Ectodermal cell (in vitro differentiated cells): Measurements from ENCODE around the gene DCK. TPM values are rescaled to one million over a fixed set of nuclear protein-coding genes. Genes with fewer than 3 reads are reported as not detected.

ENCODE experiments used
- H3K27ac ChIP-seq: 2 replicates; pipeline ENCODE4 v1.7.0; 2013; ENCODE audit warnings: mild to moderate bottlenecking, low read depth, low read length; ENCODE audit not compliant: insufficient read depth, poor library complexity, severe bottlenecking
- H3K27me3 ChIP-seq: 2 replicates; pipeline ENCODE4 v1.7.0; 2013; ENCODE audit warnings: mild to moderate bottlenecking, low read length; ENCODE audit not compliant: insufficient read depth, control insufficient read depth, poor library complexity, severe bottlenecking
- H3K36me3 ChIP-seq: one replicate; pipeline ENCODE4 v1.7.0; 2013; ENCODE audit warnings: low read length; ENCODE audit not compliant: control insufficient read depth, insufficient read depth
- H3K4me1 ChIP-seq: one replicate; pipeline ENCODE4 v1.7.0; 2013; ENCODE audit warnings: low read length; ENCODE audit not compliant: control insufficient read depth, insufficient read depth
- H3K4me3 ChIP-seq: 2 replicates; pipeline ENCODE4 v1.7.0; 2013; ENCODE audit warnings: low read depth, low read length, control low read depth; ENCODE audit not compliant: insufficient read depth
- H3K9me3 ChIP-seq: 2 replicates; pipeline ENCODE4 v1.7.0; 2013; ENCODE audit warnings: mild to moderate bottlenecking, low read length, moderate library complexity; ENCODE audit not compliant: control insufficient read depth
- WGBS, 2 experiments: methylation state at CpG; one replicate each; pipeline ENCODE4 v1.1.7; 2013; ENCODE audit warnings: missing lambda C conversion rate in 2 of 2; 5-methylcytosine and 5-hydroxymethylcytosine counted together
- polyA plus RNA-seq, 4 experiments: library from polyadenylated mRNA; stranded (reverse); fragments of 50-300 nt; gene quantifications; one replicate each; pipeline ENCODE4 v1.2.3, GENCODE V29; 2013

DCK gene
- polyA plus RNA-seq (2013, experiment 1 of 4), result 29.7 TPM
- polyA plus RNA-seq (2013, experiment 2 of 4), result 29.1 TPM
- polyA plus RNA-seq (2013, experiment 3 of 4), result 28.7 TPM
- polyA plus RNA-seq (2013, experiment 4 of 4), result 31.1 TPM

GRCh38 chr4:70993181-70994068, at the start of gene DCK:
DCK (plus strand) TSS chr4:70993649; CDS start chr4:70993836, 187 bp downstream.
- no peaks in the 10 kb centered on the region for H3K27me3 ChIP-seq
- H3K27ac ChIP-seq, result peak within 1 kb of the TSS; percentile 88
- H3K36me3 ChIP-seq, result peaks cover 4% of the 10 kb centered on the region
- H3K9me3 ChIP-seq, result no peaks in the 10 kb centered on the region
- H3K4me3 ChIP-seq, result peak within 1 kb of the TSS; percentile 91
- H3K4me1 ChIP-seq, result peaks cover 5% of the 10 kb centered on the region
- WGBS, 2 experiments, result 2% methylated on average over 74 of the region's 74 CpGs

GRCh38 chr4:70945046-70945445, 48.4 kb upstream of the DCK start:
- Histone ChIP-seq H3K4me1 (peaks cover 7% of the 10 kb centered on the region), H3K27me3 (no peaks in the 10 kb centered on the region), H3K27ac (no peak overlapping the region), H3K9me3 (no peaks in the 10 kb centered on the region), H3K4me3 (no peak overlapping the region), H3K36me3 (no peaks in the 10 kb centered on the region)
- 63% methylated on average over 3 of the region's 3 CpGs for WGBS, 2 experiments

GRCh38 chr4:70945452-70946055, 47.9 kb upstream of the DCK start:
- H3K9me3 ChIP-seq, result no peaks in the 10 kb centered on the region
- H3K4me3 ChIP-seq, result no peak overlapping the region
- no peaks in the 10 kb centered on the region for H3K27me3 ChIP-seq
- WGBS, 2 experiments, result 90 to 94% methylated on average over 2 to 3 of the region's 3 CpGs
- no peaks in the 10 kb centered on the region for H3K36me3 ChIP-seq
- peaks cover 7% of the 10 kb centered on the region for H3K4me1 ChIP-seq
- no peak overlapping the region for H3K27ac ChIP-seq

GRCh38 chr4:70946939-70947338, 46.5 kb upstream of the DCK start:
- H3K4me1 ChIP-seq, result peaks cover 7% of the 10 kb centered on the region
- no peaks in the 10 kb centered on the region for H3K27me3 ChIP-seq
- H3K9me3 ChIP-seq, result no peaks in the 10 kb centered on the region
- no peak overlapping the region for H3K4me3 ChIP-seq
- H3K36me3 ChIP-seq, result no peaks in the 10 kb centered on the region
- no peak overlapping the region for H3K27ac ChIP-seq
- WGBS, 2 experiments, result 94 to 98% methylated on average over 3 to 4 of the region's 4 CpGs

- H3K36me3 ChIP-seq, result no peaks in the 10 kb centered on the region
- WGBS, 2 experiments, result 95 to 97% methylated on average over 4 of the region's 5 CpGs
- H3K9me3 ChIP-seq, result no peaks in the 10 kb centered on the region
- no peaks in the 10 kb centered on the region for H3K27me3 ChIP-seq
- H3K27ac ChIP-seq, result no peak overlapping the region
- H3K4me1 ChIP-seq, result peaks cover 7% of the 10 kb centered on the region
- H3K4me3 ChIP-seq, result no peak overlapping the region
These were observed 44.7 kb upstream of the DCK start for GRCh38 chr4:70948665-70949260.

- H3K4me3 ChIP-seq, result no peak overlapping the region
- H3K36me3 ChIP-seq, result no peaks in the 10 kb centered on the region
- no peak overlapping the region for H3K27ac ChIP-seq
- H3K9me3 ChIP-seq, result no peaks in the 10 kb centered on the region
- no peaks in the 10 kb centered on the region for H3K27me3 ChIP-seq
- no CpG with 5 or more reads among the region's 1 CpG for whole genome bisulfite sequencing, 2 experiments
- no peaks in the 10 kb centered on the region for H3K4me1 ChIP-seq
These were observed 39.4 kb upstream of the DCK start for GRCh38 chr4:70954032-70954431.

GRCh38 chr4:70956549-70957210, 36.8 kb upstream of the DCK start:
- no peaks in the 10 kb centered on the region for H3K4me1 ChIP-seq
- H3K27ac ChIP-seq, result no peak overlapping the region
- peaks cover 8% of the 10 kb centered on the region for H3K36me3 ChIP-seq
- H3K9me3 ChIP-seq, result no peaks in the 10 kb centered on the region
- no peak overlapping the region for H3K4me3 ChIP-seq
- H3K27me3 ChIP-seq, result no peaks in the 10 kb centered on the region
- WGBS, 2 experiments, result 84 to 90% methylated on average over 3 to 4 of the region's 5 CpGs

GRCh38 chr4:70958681-70959080, 34.8 kb upstream of the DCK start:
- H3K27me3 ChIP-seq, result no peaks in the 10 kb centered on the region
- no peak overlapping the region for H3K27ac ChIP-seq
- H3K4me3 ChIP-seq, result no peak overlapping the region
- H3K9me3 ChIP-seq, result no peaks in the 10 kb centered on the region
- 94 to 97% methylated on average over 3 of the region's 3 CpGs for WGBS, 2 experiments
- H3K36me3 ChIP-seq, result peaks cover 8% of the 10 kb centered on the region
- H3K4me1 ChIP-seq, result no peaks in the 10 kb centered on the region

- 92 to 93% methylated on average over 7 of the region's 7 CpGs for WGBS, 2 experiments
- no peak overlapping the region for H3K4me3 ChIP-seq
- H3K27ac ChIP-seq, result no peak overlapping the region
- H3K36me3 ChIP-seq, result no peaks in the 10 kb centered on the region
- no peaks in the 10 kb centered on the region for H3K4me1 ChIP-seq
- no peaks in the 10 kb centered on the region for H3K27me3 ChIP-seq
- H3K9me3 ChIP-seq, result no peaks in the 10 kb centered on the region
These were observed 24.4 kb upstream of the DCK start for GRCh38 chr4:70969076-70969475.
